Measurements from ENCODE around the gene LRRC61.

Gene LRRC61

DNA sequence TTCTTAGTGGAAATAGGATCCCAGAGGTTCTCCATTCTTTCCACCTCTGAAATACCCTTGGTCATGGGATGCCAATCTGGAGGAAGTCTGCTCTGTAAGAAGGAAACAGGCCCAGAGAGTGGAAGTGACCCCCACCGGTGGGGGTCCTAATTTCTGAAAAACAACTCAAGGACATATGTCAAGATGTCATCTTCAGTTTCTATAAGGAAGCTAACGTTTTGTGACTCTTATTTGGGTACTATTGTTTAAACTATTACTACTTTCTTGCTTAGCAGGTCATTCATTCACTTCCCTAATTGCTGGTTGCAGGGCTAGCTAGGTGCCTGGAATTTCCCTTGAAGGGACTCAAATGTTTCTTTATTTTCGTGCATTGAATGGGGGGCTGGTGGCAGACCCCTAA, 54.0 kb downstream of the LRRC61 start:
- Histone ChIP-seq H3K9me3 (ENCODE audit: control extremely low read depth in 1 of 5, control insufficient read depth in 4 of 5, insufficient read depth in 2 of 5, low read depth in 1 of 5, low read length in 4 of 5) (no peaks in the 10 kb centered on the region), H3K36me3 (ENCODE audit: control insufficient read depth in 4 of 4, insufficient read depth in 4 of 4, low read length in 3 of 4) (peaks cover 5 to 30% (median 21%) of the 10 kb centered on the region in 4 experiments), H3K27me3 (replicated peaks in 2 of 5; ENCODE audit: control insufficient read depth in 4 of 5, insufficient read depth in 5 of 5, low read length in 4 of 5) (no peaks in the 10 kb centered on the region), H3K4me3 (ENCODE audit: control insufficient read depth in 1 of 7, extremely low read depth in 1 of 7, insufficient read depth in 4 of 7, low read depth in 2 of 7, low read length in 6 of 7) (no peak overlapping the region), H3K27ac (ENCODE audit: insufficient read depth in 1 of 2, low read depth in 1 of 2, low read length in 2 of 2, poor library complexity in 1 of 2, severe bottlenecking in 2 of 2) (peak overlapping the region in 1 of 2 experiments; percentile 27), H3K4me1 (ENCODE audit: control extremely low read depth in 1 of 4, control insufficient read depth in 4 of 4, insufficient read depth in 4 of 4, low read length in 3 of 4) (peaks cover 15 to 65% (median 41%) of the 10 kb centered on the region in 4 experiments)
- ChIA-PET POLR2A (interaction anchor here (1.3 to 2.3 kb wide), 2 partner anchors 8 to 22 kb away, joined by 4 to 13 read pairs; partner anchors contain the start of gene REPIN1), CTCF (interaction anchor here (0.6 to 2.6 kb wide), 7 partner anchors 7 to 263 kb away, joined by 3 to 16 read pairs (median 3); partner anchors contain the start of genes ACTR3C and LRRC61)
- DNase-seq, result peak in 2 of 3 donors; percentile 46 to 51
- 43% methylated on average over 2 of the region's 3 CpGs for WGBS (ENCODE audit: insufficient coverage)

DNA sequence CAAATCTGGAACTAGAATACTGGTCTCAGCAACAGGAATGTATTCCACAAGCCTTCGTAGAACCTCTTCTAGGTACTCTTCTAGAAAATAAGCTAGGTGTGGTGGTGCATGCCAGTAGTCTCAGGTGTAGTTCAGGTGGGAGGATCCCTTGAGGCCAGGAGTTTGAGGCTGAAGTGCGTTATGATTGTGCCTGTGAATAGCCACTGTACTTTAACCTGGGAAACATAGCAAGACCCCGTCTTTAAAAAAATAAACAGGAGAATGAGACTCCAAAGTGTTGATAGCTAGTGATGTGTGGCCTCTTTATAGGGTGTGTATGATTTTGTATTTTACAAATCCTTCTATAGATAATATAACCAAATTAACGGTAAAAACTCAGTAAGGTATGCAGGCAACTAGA, 54.5 kb downstream of the LRRC61 start:
- WGBS (ENCODE audit: insufficient coverage), result 84% methylated on average over 2 of the region's 4 CpGs
- H3K36me3 ChIP-seq (ENCODE audit: control insufficient read depth in 4 of 4, insufficient read depth in 4 of 4, low read length in 3 of 4), result peaks cover 4 to 27% (median 17%) of the 10 kb centered on the region in 4 experiments
- CTCF ChIA-PET, result interaction anchor here (0.6 to 2.6 kb wide), 13 partner anchors 8 to 262 kb away, joined by 3 to 16 read pairs (median 3); partner anchors contain the start of genes ACTR3C, LRRC61 and REPIN1
- peak overlapping the region in 1 of 7 experiments; percentile 90 for H3K4me3 ChIP-seq (ENCODE audit: control insufficient read depth in 1 of 7, extremely low read depth in 1 of 7, insufficient read depth in 4 of 7, low read depth in 2 of 7, low read length in 6 of 7)
- H3K27ac ChIP-seq (ENCODE audit: insufficient read depth in 1 of 2, low read depth in 1 of 2, low read length in 2 of 2, poor library complexity in 1 of 2, severe bottlenecking in 2 of 2), result peak overlapping the region in 1 of 2 experiments; percentile 90
- H3K27me3 ChIP-seq (replicated peaks in 2 of 5; ENCODE audit: control insufficient read depth in 4 of 5, insufficient read depth in 5 of 5, low read length in 4 of 5), result no peaks in the 10 kb centered on the region
- no peaks in the 10 kb centered on the region for H3K9me3 ChIP-seq (ENCODE audit: control extremely low read depth in 1 of 5, control insufficient read depth in 4 of 5, insufficient read depth in 2 of 5, low read depth in 1 of 5, low read length in 4 of 5)
- peaks cover 15 to 60% (median 40%) of the 10 kb centered on the region in 4 experiments for H3K4me1 ChIP-seq (ENCODE audit: control extremely low read depth in 1 of 4, control insufficient read depth in 4 of 4, insufficient read depth in 4 of 4, low read length in 3 of 4)
- POLR2A ChIA-PET, result interaction anchor here (1.3 to 2.3 kb wide), 3 partner anchors 9 to 22 kb away, joined by 4 to 13 read pairs (median 12); partner anchors contain the start of gene REPIN1
- no peak for DNase-seq

DNA sequence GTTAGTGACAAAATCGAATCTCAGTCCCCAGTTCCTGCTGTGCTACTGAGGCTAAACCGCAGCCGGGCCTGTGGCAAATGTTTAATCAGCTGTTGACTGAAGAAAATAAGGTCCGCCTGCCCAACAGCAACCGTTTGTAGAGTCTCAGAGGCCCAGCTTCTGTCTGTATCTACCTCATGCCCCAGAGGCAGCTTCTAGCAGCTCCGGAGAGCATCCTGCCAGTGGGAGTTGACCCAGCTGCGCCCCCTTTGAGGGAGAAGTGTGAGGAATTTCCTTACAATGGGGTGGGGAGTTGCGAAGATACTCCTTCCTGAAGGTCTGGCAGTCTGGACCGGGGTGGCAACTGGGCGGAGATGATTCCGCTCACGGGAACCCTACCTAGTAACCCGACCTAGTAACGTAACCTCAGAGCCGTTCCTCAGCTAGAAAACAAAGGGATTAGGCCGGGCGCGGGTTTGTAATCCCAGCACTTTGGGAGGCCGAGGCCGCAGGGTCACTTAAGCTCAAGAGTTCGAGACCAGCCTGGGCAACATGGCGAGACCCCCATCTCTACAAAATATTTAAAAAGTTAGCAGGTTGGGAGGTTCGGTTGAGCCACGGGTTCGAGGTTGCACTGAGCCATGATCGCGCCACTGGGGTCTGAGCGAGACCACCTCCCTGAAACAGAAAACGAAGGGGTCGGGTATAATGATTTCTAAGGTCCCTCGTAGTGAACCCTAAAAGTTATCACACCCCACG, 55.1 kb downstream of the LRRC61 start:
- WGBS (ENCODE audit: insufficient coverage), result under 1% methylated on average over 18 of the region's 32 CpGs
- POLR2A ChIA-PET, result interaction anchor here (0.6 to 2.3 kb wide), 4 partner anchors 9 to 23 kb away, joined by 3 to 13 read pairs (median 8); partner anchors contain the start of gene REPIN1
- peak overlapping the region; percentile 50 to 90 for H3K27ac ChIP-seq (ENCODE audit: insufficient read depth in 1 of 2, low read depth in 1 of 2, low read length in 2 of 2, poor library complexity in 1 of 2, severe bottlenecking in 2 of 2)
- H3K4me3 ChIP-seq (ENCODE audit: control insufficient read depth in 1 of 7, extremely low read depth in 1 of 7, insufficient read depth in 4 of 7, low read depth in 2 of 7, low read length in 6 of 7), result peak overlapping the region; percentile 60 to 90 (median 80)
- peaks cover 2 to 20% (median 12%) of the 10 kb centered on the region in 4 experiments for H3K36me3 ChIP-seq (ENCODE audit: control insufficient read depth in 4 of 4, insufficient read depth in 4 of 4, low read length in 3 of 4)
- no peaks in the 10 kb centered on the region for H3K27me3 ChIP-seq (replicated peaks in 2 of 5; ENCODE audit: control insufficient read depth in 4 of 5, insufficient read depth in 5 of 5, low read length in 4 of 5)
- CTCF ChIA-PET, result interaction anchor here (0.9 to 2.6 kb wide), 10 partner anchors 9 to 57 kb away, joined by 3 to 16 read pairs (median 6); partner anchors contain the start of gene REPIN1
- DNase-seq, result peak; percentile 72 to 84 (median 73)
- H3K9me3 ChIP-seq (ENCODE audit: control extremely low read depth in 1 of 5, control insufficient read depth in 4 of 5, insufficient read depth in 2 of 5, low read depth in 1 of 5, low read length in 4 of 5), result no peaks in the 10 kb centered on the region
- H3K4me1 ChIP-seq (ENCODE audit: control extremely low read depth in 1 of 4, control insufficient read depth in 4 of 4, insufficient read depth in 4 of 4, low read length in 3 of 4), result peaks cover 13 to 54% (median 34%) of the 10 kb centered on the region in 4 experiments

DNA sequence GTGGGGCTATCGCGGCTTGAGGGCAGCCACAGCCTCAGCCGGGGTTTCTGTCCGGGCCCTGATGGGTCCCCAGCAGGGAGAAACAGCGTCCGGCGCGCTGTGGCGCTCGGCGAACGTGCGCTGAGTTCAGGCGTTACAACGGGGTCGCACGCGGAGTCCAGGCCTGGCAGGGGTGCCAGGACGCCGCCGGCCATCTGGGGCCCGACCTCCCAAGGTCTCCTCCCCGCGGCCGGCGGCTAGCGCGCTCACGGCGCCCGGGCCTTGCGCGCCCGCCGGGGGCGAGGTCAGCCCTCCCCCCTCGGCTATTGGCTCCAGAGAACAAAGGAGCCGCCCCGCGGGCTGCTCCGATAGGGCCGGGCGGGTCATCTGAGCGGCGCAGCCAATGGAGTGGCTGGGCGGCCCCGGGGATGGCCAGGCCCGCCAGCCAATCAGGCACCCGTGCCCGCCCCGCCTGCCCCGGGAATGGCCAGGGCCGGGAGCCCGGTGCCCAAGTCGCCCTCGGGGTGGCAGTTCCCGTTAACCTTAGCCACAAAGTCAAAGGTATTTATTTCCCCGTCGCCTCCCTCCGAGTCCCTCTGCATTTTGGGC, 55.8 kb downstream of the LRRC61 start, which contains the start of gene ZNF775:
ZNF775 (plus strand) TSS at position 478 of the 588 bp plus-strand sequence. CDS start 9,141 bp downstream, outside the sequence.
- ChIA-PET POLR2A (interaction anchor here (0.6 to 2.3 kb wide), 4 partner anchors 10 to 16 kb away, joined by 3 to 13 read pairs (median 8); partner anchors contain the start of gene REPIN1), CTCF (interaction anchor here (1.2 to 2.6 kb wide), 9 partner anchors 9 to 58 kb away, joined by 3 to 16 read pairs (median 7); partner anchors contain the start of gene REPIN1)
- peaks cover 0 to 14% (median 7%) of the 10 kb centered on the region in 4 experiments for H3K36me3 ChIP-seq (ENCODE audit: control insufficient read depth in 4 of 4, insufficient read depth in 4 of 4, low read length in 3 of 4)
- no peaks in the 10 kb centered on the region for H3K9me3 ChIP-seq (ENCODE audit: control extremely low read depth in 1 of 5, control insufficient read depth in 4 of 5, insufficient read depth in 2 of 5, low read depth in 1 of 5, low read length in 4 of 5)
- peak; percentile 92 to 95 (median 94) for DNase-seq
- peak within 1 kb of the TSS; percentile 73 to 90 (median 84) for H3K4me3 ChIP-seq (ENCODE audit: control insufficient read depth in 1 of 7, extremely low read depth in 1 of 7, insufficient read depth in 4 of 7, low read depth in 2 of 7, low read length in 6 of 7)
- WGBS (ENCODE audit: insufficient coverage), result 0% methylated on average over 44 of the region's 60 CpGs
- H3K27me3 ChIP-seq (replicated peaks in 2 of 5; ENCODE audit: control insufficient read depth in 4 of 5, insufficient read depth in 5 of 5, low read length in 4 of 5), result no peaks in the 10 kb centered on the region
- H3K27ac ChIP-seq (ENCODE audit: insufficient read depth in 1 of 2, low read depth in 1 of 2, low read length in 2 of 2, poor library complexity in 1 of 2, severe bottlenecking in 2 of 2), result peak within 1 kb of the TSS; percentile 50 to 90
- H3K4me1 ChIP-seq (ENCODE audit: control extremely low read depth in 1 of 4, control insufficient read depth in 4 of 4, insufficient read depth in 4 of 4, low read length in 3 of 4), result peaks cover 11 to 54% (median 31%) of the 10 kb centered on the region in 4 experiments

DNA sequence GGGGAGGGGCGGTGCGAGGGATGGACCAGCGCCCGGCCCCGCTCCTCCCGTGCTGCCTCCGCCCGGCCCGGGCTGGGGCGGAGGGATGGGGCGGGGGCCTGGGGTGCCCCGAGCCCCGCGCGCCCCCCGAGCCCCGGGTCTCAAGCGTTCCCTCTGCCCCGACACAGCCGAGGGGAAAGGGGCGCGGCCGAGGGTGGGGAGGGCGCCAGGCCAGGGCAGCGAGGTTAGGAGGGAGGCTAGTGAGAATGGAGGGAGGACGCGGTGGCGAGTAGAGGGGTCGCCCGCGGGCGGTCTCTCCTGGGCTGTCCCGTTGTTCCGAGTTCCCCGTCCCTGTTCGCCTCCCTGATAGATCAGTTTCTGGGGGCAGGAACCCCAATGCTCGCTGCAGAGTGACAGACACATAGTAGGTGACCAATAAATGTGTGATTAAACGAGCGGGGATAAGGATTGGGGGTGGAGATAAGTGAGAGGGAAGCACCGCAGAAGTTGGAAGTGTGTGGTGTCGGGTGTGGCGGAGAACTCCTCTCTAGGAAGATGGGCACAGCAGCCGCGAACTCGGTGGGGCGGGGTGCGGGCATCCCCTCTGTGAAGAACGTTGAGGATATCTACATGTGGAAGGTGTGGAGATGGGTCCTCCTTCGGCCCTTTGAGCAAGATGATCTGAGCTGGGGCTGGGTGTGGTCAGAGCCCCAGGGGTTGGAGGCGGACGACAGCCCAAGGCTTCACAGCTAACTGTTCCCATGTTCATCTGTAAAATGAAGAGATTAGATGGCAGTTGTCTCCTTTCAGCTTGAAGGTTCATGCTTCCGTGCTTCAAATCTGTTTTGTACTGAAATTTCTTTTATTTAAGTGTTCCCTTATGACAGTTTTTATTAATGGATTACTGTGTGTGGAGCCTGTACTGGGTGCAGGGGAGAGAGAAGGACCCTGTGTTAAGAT, 56.6 kb downstream of the LRRC61 start:
- CTCF ChIA-PET, result interaction anchor here (0.9 to 2.0 kb wide), 4 partner anchors 9 to 26 kb away, joined by 3 to 7 read pairs (median 6); a partner anchor contains a TSS
- Histone ChIP-seq H3K4me3 (ENCODE audit: control insufficient read depth in 1 of 7, extremely low read depth in 1 of 7, insufficient read depth in 4 of 7, low read depth in 2 of 7, low read length in 6 of 7) (peak overlapping the region; percentile 73 to 90 (median 84)), H3K4me1 (ENCODE audit: control extremely low read depth in 1 of 4, control insufficient read depth in 4 of 4, insufficient read depth in 4 of 4, low read length in 3 of 4) (peaks cover 11 to 58% (median 30%) of the 10 kb centered on the region in 4 experiments)

DNA sequence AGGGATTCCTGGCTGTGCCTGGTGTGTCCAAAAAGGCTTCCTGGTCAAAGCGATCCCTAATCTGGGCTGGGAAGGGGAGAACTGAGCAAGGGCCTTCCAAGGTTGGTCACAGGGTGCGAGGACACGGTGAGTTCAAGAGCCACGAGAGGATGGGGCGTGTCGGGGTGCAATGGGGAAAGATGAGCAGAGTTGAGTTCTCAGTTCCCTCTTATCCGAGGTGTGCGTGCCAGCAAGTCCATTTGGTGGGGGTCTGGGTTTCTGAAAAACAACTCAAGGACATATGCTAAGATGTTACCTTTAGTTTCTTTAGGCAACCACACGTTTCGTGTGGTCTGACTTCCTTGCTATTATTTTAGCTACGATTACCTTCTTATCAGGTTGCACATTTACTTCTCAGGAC, 57.3 kb downstream of the LRRC61 start:
- DNase-seq, result no peak
- peak overlapping the region in 1 of 2 experiments; percentile 78 for H3K27ac ChIP-seq (ENCODE audit: insufficient read depth in 1 of 2, low read depth in 1 of 2, low read length in 2 of 2, poor library complexity in 1 of 2, severe bottlenecking in 2 of 2)
- H3K27me3 ChIP-seq (replicated peaks in 2 of 5; ENCODE audit: control insufficient read depth in 4 of 5, insufficient read depth in 5 of 5, low read length in 4 of 5), result no peaks in the 10 kb centered on the region
- ChIA-PET POLR2A (interaction anchor here (1.0 kb wide), 1 partner anchor 11 kb away, joined by 4 read pairs; no protein-coding TSS in a partner anchor), CTCF (interaction anchor here (0.9 to 1.8 kb wide), 3 partner anchors 10 to 26 kb away, joined by 3 to 7 read pairs (median 4); a partner anchor contains a TSS)
- no peaks in the 10 kb centered on the region for H3K9me3 ChIP-seq (ENCODE audit: control extremely low read depth in 1 of 5, control insufficient read depth in 4 of 5, insufficient read depth in 2 of 5, low read depth in 1 of 5, low read length in 4 of 5)
- H3K4me1 ChIP-seq (ENCODE audit: control extremely low read depth in 1 of 4, control insufficient read depth in 4 of 4, insufficient read depth in 4 of 4, low read length in 3 of 4), result peaks cover 11 to 61% (median 30%) of the 10 kb centered on the region in 4 experiments
- peak overlapping the region in 3 of 7 experiments; percentile 84 to 89 (median 87) for H3K4me3 ChIP-seq (ENCODE audit: control insufficient read depth in 1 of 7, extremely low read depth in 1 of 7, insufficient read depth in 4 of 7, low read depth in 2 of 7, low read length in 6 of 7)
- WGBS (ENCODE audit: insufficient coverage), result 92% methylated on average over 11 of the region's 11 CpGs
- peaks cover 0 to 4% (median under 1%) of the 10 kb centered on the region in 4 experiments for H3K36me3 ChIP-seq (ENCODE audit: control insufficient read depth in 4 of 4, insufficient read depth in 4 of 4, low read length in 3 of 4)

More for the DNA sequence above, 56.6 kb downstream of the LRRC61 start:
- peaks cover 0 to 6% (median 2%) of the 10 kb centered on the region in 4 experiments for H3K36me3 ChIP-seq (ENCODE audit: control insufficient read depth in 4 of 4, insufficient read depth in 4 of 4, low read length in 3 of 4)
- H3K9me3 ChIP-seq (ENCODE audit: control extremely low read depth in 1 of 5, control insufficient read depth in 4 of 5, insufficient read depth in 2 of 5, low read depth in 1 of 5, low read length in 4 of 5), result no peaks in the 10 kb centered on the region
- DNase-seq, result peak in 1 of 3 donors; percentile 51
- 2% methylated on average over 37 of the region's 52 CpGs for WGBS (ENCODE audit: insufficient coverage)
- H3K27ac ChIP-seq (ENCODE audit: insufficient read depth in 1 of 2, low read depth in 1 of 2, low read length in 2 of 2, poor library complexity in 1 of 2, severe bottlenecking in 2 of 2), result peak overlapping the region in 1 of 2 experiments; percentile 78
- POLR2A ChIA-PET, result interaction anchor here (0.9 to 2.3 kb wide), 3 partner anchors 11 to 16 kb away, joined by 3 to 13 read pairs (median 12); partner anchors contain the start of gene REPIN1
- H3K27me3 ChIP-seq (replicated peaks in 2 of 5; ENCODE audit: control insufficient read depth in 4 of 5, insufficient read depth in 5 of 5, low read length in 4 of 5), result no peaks in the 10 kb centered on the region
